Measurements from ENCODE around the gene SPACA9.

DNA sequence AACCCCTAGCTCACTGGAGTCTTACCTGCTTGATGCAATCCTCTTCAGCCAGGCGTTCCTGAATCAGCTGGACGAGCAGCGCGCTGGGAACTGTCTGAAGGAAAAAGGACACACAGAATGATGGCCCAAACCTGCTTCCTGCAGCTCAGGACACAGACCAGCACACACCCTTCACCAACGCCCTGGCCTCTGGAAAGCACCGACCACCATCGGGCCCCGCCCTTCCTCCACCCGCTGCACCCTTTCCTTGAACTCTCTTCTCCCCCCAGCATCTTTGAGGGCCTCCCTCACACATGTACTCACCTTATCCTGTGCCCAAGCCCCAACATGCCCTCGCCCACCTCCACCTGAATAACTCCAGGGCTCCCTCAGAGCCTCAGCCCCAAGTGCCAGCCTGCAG is 23.9 kb upstream of the SPACA9 start:
- TF ChIP-seq POLR2A (IDR thresholded peaks at IDR 0.05) (no peak), CTCF (IDR thresholded peaks at IDR 0.05) (no peak)
